NCI-H446 (cell line): ENCODE results near the gene ULBP2.
A peak's percentile ranks its signal among the peaks of the same experiment; 100 is the strongest.

Source experiments
- DNase-seq, 2 experiments: peaks; one replicate each; lab custom pipeline; 2025; lab: John Stamatoyannopoulos, UW

ULBP2 gene, protein sequence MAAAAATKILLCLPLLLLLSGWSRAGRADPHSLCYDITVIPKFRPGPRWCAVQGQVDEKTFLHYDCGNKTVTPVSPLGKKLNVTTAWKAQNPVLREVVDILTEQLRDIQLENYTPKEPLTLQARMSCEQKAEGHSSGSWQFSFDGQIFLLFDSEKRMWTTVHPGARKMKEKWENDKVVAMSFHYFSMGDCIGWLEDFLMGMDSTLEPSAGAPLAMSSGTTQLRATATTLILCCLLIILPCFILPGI

DNA sequence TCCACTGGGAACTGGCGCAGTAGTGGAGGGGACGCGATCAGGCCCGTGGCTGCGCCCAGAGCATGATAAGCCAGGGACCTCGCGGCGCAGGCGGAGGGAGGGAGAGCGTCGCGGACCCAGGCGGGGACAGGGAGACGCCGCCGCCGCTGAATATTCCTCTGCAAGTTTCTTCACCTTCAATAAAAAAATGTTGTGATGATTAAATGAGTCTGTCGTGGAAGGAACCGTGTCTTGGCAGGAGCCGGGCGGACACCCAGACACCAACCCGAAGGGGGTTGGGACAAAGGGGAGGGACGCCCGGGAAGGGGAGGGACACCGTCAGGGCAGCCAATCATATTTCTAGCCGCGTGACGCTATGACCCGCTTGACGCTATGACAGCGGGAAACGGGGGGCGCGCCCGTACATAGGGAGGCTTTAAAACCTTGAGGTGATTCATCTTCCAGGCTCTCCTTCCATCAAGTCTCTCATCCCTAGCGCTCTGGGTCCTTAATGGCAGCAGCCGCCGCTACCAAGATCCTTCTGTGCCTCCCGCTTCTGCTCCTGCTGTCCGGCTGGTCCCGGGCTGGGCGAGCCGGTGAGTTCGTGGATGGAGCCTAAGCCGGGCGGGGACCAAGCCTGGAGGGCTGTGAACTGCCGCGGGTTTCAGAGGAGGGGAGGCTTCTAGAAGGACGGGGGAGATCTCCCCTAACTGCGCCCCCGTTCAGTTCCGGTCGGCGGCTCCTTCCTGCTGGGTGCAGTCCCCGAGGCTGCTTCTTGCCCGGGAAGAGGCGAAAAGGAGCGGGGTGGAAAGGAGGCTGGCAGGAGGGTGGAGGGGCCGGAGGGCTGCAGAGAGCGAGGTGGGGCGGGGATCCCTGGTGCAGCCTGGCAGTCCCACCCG lies at the start of gene ULBP2:
Gene ULBP2 (plus strand): TSS at position 432 of the 878 bp plus-strand sequence. CDS start 59 bp downstream, at position 491.
- DNase-seq: peak; percentile 56 to 73

DNA sequence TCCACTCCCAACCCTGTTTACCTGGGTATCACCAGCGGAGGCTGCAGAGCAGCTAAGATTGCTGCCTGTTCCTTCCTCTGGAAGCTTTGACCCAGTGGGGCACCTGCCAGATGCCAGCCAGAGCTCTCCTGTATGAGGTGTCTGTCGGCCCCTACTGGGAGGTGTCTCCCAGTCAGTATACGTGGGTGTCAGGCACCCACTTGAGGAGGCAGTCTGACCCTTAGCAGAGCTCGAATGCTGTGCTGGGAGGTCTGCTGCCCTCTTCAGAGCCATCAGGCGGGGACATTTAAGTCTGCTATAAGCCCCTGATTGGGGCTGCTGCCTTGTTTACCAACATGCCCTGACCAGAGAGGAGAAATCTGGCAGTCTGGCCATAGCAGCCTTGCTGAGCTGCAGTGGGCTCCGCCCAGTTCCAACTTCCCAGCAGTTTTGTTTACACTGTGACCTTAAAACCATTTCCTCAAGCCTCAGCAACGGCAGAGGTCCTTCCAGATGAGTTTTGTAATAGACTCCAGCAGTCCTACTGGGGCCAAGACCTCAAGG lies 46.7 kb upstream of the ULBP2 start:
- no peak for DNase-seq

DNA sequence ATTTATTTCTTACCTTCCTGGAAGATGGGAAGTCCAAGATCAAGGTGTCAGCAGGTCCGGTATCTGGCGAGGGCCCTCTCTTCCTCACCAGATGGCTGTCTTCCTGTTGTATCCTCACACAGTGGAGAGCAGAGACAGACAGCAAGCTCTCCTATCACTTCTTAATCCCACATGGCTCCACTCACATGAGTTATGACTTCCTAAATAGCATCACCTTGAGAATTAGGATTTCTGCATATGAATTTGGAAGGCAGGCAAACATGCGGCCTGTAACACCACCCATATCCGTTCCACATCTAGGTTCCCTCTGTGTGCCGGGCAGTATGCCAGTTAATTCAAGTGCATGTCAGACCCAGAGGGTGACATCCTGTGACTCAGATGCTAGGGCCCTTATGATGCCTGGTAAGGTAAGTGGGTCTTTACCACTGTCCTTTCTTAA lies 46.0 kb upstream of the ULBP2 start:
- peak in 1 of 2 experiments; percentile 10 for DNase-seq

DNA sequence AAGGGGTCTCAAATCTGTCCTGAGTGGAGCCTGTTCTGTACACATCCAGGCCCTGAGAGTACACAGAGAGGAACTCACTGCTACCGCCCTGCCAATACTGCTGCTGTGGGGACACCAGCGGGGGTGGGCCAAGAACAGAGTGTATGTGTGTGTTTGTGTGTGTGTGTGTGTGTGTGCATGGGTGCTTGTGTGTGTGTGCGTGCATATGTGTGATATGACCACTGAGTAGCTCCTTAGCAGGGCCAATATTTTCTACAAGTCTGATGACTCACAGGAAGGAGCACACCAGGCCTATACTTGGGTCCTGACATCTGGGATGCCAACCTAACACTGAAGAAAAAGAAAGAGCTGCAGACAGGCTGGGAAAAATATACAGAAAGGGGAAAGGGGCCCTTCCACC lies 45.3 kb upstream of the ULBP2 start:
- no peak for DNase-seq

DNA sequence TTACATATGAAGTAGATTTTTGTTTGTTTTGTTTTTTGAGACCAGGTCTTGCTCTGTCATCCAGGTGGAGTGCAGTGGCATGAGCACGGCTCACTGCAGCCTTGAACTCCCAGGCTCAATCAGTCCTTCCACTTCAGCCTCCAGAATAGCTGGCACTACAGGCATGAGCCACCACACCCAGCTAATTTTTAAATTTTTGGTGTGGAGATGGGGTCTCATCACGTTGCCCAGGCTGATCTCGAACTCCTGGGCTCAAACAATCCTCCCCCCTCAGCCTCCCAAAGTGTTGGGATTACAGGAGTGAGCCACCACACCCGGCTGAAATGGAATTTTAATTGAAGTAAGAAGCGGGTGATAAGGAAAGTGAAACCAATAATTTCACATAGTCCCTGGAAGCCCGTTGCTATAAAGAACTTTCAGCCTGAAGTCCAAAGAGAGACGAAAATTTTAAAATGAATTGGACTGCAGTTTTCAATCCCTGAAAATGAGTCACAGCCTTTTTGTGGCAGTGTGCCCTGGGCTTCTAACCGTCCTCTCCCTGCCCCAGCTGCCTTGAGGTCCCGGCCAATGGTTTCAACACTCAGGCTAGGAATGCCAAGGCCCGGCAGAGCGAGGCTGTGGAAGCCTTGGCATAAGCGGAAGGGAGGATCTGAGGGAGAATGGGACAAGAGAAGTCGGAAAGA lies 44.7 kb upstream of the ULBP2 start:
- peak; percentile 39 to 81 for DNase-seq

DNA sequence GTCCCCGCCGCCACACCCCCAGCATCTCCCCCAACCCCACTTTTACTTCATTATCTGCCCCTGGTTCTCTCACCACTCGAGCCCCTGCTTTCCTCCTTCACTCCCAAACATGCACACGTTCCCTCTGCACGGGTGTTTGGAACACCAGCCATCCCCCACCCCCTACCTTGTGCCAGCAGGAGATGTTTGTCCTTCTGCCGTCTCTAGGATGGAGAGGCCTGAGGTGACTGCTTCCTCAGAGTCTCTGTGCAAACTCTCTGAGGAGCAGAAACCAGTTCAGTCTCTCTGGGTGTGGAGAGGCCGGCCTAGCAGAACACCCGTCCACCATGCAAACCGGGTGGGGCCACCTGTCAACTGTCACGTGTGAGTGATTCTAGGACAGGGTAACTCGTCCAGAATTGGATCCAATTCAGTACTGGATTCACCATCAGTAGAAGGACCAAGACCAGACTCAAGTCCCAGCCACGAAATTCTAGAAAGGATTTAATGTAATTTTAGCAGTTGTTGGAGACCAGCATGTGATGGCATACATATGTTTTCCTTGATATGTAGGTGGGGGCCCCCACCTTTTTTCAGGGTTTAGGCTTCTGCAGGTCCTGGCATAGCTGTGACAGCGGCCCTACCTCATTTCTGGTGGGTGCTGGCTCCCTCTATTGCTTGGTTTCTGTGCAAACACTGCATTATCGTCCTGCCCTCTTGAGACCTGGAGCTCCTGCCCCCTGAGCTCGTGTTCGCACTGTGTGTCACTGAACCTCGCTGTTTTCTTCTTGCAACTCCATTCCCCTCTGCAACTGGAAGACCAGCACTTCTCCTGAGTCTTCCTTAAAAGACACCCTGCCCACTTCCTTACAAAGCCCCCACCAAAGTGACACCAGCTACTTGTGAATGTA lies 43.7 kb upstream of the ULBP2 start, which contains the start of gene RAET1E:
Gene RAET1E (minus strand): TSS at position 259 of the 890 bp plus-strand sequence. CDS start 7,212 bp downstream, outside the sequence.
- no peak for DNase-seq

DNA sequence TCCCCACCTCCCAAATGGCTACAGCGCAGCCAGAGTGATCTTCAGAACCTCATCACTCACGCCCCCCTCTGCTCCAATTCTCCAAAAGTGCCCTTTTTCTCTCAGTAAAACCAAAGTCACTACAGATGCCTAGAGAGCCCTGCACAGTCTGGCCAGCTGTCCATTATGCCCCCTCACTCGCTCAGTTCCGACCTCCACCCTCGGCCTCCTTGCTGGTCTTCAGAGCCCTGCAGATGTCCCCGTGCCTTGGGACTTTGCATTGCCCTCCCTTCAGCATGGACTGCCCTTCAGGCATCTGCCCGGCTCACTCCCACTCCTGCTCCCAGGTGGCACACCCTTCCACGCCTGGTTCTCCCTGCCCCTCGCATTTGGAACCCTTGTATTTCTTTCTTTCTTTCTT lies 42.8 kb upstream of the ULBP2 start:
- DNase-seq: no peak

DNA sequence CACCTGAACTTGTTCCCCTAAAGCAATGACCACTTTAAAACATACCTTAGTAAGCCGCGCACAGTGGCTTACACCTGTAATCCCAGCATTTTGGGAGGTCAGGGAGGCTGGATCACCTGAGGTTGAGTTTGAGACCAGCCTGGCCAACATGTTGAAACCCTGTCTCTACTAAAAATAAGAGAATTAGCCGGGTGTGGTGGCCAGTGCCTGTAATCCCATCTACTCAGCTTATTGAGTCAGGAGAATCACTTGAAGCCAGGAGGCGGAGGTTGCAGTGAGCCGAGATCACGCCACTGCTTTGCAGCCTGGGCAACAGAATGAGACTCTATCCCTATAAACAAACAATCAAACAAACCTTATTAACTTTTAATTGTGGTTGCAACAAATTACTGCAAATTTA lies 42.3 kb upstream of the ULBP2 start:
- DNase-seq: no peak

DNA sequence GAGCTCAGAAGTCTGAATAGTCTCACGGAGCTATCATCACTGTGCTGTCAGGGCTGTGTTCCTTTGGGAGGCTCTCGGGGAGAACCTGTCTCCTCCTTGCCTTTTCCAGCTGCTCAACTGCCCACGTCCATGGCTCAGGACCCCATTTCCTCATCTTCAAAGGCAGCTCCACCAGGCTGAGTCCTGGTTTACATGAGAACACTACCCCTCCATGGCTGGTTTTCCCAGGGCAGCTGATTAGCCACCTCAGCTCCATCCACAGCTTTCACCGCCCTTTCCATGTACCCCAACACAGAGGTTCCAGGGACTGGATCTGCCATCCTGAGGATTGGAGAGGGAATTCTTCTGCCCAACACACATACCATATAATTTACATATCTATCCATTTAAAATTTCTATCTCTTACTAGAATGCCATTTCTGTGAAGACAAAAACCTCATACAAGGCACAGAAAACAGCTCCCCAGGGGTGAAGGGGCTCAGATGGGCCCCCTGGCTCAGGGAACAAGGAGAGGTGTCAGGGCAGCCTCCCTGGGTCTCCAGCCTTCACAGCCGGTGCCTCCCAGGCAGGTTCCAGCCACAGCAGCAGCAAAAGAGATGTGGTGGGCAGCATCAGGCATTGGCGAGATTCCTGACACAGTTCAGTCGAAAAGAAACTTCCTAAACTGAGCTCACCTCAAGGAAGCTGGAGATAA lies 41.7 kb upstream of the ULBP2 start:
- DNase-seq: no peak

DNA sequence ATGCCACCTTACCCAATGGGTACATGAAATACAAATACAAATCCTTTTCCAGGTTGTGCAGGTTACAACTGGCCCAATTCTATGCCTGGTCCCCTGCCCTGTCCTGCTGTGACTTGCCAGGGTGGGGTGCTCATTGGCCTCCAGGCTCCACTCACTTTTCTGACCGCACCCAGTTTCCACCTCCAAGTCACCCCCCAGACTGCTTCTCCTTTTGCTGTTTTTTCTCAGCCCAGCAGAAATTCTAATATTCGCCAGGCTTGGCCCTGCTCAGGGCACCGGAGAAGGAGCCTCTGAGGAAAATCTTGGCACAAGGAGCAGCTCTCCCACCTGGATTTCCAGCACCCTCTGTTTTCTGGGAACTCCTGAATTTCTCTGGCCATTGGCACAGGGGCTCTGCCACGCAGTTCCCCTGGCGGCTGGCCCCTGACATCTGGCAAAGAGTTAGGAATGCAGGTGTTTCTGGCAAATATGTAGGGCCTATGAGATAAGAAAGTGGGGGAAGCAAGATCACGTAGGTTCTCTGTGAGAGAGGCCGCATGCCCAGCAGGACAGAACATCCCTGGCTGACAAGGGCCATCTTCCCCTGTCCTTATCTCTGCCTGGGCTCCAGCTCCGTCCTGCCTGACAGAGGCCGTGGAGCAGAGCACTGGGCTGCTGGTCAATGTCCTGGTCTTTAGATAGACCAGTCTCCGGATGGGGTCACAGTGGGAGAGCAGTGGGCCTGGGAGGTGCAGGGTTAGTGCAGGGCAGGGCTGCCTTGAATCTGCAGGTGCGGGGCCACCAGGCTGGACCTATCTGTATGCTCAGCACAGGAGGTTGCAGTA lies 41.0 kb upstream of the ULBP2 start:
- no peak for DNase-seq

DNA sequence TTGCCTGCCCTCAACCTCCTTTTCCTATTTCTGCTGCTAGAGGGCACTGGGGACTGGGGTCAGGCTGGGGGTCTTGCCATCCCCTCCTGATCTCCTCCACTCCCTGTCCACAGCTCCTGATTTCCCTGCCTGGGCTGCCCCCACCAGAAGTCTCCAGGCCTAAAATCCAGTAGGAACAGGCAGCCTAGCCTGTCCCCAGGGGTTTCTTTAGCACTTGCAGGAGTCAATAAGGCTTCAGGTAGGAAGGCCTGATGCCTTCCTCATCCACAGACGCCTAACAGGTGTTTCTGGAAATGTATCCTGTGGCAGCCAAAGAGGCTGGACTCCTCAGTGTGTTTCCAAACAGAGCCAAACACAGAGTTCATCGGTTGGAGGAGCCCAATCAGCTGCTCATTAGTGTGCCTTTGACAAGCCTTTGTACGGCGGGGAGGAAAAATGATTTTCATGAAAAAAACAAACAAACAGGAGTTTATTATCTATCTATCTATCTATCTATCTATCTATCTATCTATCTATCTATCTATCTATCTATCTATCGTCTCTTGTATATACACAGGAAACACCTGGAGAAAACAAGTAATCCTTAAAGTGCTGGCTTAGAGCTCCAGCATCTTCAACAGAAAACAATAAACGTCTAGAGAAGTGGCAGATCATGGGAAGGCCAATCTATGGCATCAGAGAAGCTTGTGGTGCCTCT lies 40.2 kb upstream of the ULBP2 start:
- DNase-seq: no peak

DNA sequence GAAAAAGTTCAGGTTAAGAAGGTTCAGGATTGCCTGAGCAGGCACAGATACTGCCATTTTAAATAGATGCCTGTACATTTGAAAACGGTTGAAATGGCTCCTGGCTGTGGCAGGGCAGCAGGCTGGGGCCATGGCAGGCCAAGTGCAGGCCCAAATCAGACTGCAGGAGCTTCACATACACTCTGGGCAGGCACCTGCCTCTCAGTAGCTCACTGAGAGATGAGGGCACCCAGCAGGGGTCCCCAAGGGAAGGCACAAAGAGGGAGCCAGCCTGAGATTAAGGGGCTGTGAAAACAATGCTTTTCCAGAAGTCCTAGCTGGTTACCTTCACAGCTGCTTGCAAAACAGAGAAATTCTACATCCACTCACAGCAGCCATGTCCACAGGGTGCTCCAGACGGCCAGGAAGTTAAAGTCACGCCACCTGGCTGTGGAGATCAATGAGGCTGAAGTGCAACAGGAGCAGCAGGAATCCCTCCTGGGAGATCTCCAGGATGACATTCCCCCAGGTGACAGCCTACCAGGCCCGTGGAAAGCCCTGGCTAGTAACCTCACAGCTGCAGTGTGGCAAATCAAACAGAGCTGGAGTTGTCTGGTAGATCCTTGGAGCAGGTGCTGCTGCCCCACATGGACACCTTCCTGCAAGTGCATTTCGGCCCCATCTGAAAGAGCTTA lies 37.7 kb upstream of the ULBP2 start:
- DNase-seq: no peak

DNA sequence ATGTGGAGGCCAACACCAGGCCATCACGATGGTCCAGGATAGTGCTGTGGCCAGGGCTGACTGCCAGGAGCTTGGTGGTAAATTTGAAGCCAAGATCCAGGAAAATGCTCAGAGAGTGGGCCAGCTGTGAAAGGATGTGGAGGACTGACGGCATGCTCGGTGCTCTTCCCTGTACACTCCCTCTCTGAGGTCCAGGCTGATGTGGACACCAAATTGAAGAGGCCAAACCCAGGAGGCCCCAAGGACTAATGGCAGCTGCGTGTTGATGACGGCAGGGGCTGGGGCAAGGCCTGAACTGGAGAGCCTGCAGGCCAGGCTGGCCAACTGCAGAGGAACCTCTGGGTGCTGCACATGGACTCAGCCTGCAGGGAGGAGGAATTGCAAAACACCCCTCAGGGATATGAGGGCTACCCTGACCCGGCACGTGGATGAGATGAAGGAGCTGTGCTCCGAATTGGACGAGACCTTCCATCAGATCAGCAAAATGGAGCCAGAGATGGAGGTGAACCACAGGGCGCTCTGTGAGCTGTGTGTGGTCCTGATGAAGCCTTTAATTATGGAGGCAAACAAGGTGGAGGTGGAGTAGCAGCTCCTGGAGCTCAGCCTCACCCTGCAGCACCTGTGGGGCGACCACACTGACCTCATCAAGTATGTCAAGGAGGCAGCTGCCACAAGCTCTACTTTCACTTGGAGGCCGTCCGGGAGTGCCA lies 37.0 kb upstream of the ULBP2 start:
- no peak for DNase-seq

DNA sequence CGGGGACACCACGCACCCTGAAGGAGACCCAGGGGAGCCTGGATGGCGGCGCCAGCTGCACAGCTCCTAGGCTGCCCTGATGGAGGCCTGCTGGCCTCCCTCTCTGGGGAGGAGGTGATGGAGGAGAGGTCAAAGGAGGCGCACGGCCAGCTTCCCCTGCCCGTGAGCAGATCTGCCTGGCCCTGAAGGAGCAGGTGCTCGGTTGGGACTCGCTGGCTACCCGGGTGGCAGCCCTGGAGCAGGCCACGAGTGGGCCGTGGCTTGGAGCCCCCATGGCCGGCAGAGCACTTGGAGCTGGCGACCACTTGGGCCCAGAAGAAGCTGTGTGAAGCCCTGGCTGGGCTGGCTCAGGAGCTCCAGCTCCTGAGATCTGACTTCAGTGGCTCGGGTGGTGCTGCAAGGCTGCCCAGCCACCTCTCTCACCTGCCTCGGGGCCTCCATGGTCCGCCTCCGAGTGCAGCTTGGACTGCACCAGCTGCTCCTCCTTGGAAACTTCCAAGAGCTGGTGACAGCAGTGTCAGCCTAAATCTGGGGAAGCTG lies 36.4 kb upstream of the ULBP2 start:
- no peak for DNase-seq

DNA sequence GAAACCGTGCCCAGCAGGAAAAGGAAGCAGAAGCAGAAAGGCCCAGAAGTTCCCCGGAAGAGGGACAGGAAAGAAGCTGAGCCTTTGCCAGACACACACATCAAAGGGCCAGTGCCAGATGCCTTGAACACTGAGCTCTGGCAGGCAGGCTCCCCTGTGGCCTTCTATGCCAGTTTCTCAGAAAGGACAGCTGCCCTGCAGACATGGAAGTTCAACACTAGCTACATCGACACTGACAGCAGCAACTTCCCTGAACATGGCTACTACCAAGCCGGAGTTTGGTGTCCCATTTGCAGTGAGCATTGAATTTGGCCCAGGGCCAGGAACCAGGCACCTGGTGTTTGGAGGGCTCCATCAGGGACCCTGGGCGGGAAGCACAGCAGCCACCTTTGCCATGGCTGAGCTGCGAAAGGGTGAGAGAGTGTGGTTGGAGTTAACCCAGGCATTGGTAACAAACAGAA lies 35.9 kb upstream of the ULBP2 start:
- DNase-seq: peak in 1 of 2 experiments; percentile 34

DNA sequence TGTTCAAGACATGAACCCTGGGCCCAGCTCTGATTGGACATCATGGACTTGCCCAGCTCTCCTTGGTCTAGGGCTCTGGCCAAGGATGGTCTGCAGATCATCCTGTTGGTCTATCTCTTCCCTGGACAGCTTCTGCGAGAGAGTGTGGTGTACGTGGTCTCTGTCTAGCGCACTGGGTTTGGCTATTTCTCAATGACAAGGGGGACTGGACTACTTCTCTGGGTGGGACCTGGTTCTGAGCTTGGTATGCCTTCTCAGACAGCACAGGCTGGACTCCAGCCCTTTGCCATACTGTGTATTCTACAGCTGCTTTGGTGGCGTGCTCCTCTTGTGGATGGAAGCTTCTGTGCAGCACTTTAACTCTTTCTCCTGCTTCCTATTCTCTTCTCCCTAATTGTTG lies 35.4 kb upstream of the ULBP2 start:
- no peak for DNase-seq

DNA sequence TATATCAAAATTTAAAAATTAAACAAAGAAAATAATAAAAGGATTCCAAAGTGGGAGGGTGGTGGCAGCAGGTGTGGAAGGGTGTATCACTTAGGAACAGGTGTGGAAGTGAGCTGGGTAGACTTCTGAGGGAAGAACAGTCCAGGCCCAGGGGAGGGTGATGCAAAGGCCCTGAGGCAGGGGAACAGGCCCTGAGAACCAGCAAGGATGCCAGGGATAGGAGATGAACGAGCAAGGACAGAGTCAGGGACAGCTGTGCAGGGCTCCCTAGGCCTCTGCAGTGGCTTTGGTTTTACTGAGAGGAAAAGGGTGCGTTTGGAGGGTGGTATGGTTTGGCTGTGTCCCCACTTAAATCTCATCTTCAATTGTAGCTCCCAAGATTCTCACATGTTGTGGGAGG lies 34.5 kb upstream of the ULBP2 start:
- no peak for DNase-seq
